ENCODE results near the gene ANO5. TPM values are rescaled to one million over a fixed set of nuclear protein-coding genes. Genes with fewer than 3 reads are reported as not detected.
"Not testable (repeated sequence)": the region's sequence is repeated elsewhere in the genome, so short reads cannot be mapped to it uniquely, and the experiment has no call there.

ANO5 gene
- total RNA-seq, 2 donors from 2014 or later, result 7.5 to 8.2 TPM

- no peaks in the 10 kb centered on the region for H3K9me3 ChIP-seq
- no peak for TF ChIP-seq CTCF (IDR thresholded peaks at IDR 0.05)
- intact Hi-C loops (cut with DNase I), result no loop called here
- no peaks in the 10 kb centered on the region for H3K27me3 ChIP-seq
- no peak overlapping the region for H3K9ac ChIP-seq (ENCODE audit: low read depth in 2 of 2, low read length in 2 of 2)
- no peak overlapping the region for H3K4me3 ChIP-seq
- no peak for DNase-seq
- H3K36me3 ChIP-seq, result no peaks in the 10 kb centered on the region
- no peaks in the 10 kb centered on the region for H3K4me1 ChIP-seq
- no peak overlapping the region for H3K27ac ChIP-seq
Observed at GRCh38 chr11:22249871-22250270, 57.0 kb downstream of the ANO5 start.

DNA sequence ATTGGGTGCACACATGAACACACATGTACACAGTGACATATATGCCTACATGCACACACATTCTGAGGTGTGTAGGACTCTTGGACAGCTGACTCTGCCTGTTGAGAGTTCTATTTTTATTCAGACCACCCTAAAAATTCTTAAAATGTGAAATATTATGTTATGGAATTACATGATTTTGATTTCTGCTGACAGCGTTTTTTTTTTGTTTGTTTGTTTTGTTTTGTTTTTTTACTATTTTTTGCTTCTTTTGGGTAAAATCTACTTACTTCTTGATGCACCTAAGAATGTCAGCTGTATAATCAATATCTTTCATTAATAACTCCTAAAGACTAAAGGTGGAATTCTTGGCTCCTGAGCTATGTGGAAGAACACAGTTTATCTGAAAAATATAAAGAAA, 64.0 kb downstream of the ANO5 start:
- Histone ChIP-seq H3K9me3 (no peaks in the 10 kb centered on the region), H3K9ac (ENCODE audit: low read depth in 2 of 2, low read length in 2 of 2) (no peak overlapping the region), H3K27me3 (no peaks in the 10 kb centered on the region), H3K4me1 (no peaks in the 10 kb centered on the region), H3K4me3 (no peak overlapping the region), H3K36me3 (no peaks in the 10 kb centered on the region), H3K27ac (no peak overlapping the region)
- TF ChIP-seq CTCF (IDR thresholded peaks at IDR 0.05), result no peak
- intact Hi-C loops (cut with DNase I), result no loop called here
- no peak for DNase-seq

DNA sequence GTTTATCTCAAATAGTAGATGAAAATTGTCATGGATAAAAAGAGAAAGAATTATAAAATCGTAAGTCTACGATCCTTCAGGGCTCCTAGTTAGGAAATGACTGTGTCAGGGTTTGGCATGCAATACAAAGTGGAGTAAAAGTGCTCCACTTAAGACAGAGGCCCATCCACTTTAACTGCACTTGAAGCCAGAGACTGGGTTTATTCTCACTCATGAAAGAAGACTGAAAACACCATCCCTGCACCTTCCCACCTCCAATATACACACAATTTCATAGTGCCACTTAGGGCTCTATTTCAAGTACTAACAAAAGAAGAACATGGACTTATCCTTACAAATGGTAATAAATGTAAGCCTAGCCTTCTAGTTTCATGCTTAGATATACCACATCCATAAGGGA, 70.7 kb downstream of the ANO5 start:
- H3K36me3 ChIP-seq, result no peaks in the 10 kb centered on the region
- TF ChIP-seq CTCF (IDR thresholded peaks at IDR 0.05), result no peak
- H3K4me3 ChIP-seq, result no peak overlapping the region
- H3K27ac ChIP-seq, result no peak overlapping the region
- DNase-seq, result no peak
- H3K9me3 ChIP-seq, result no peaks in the 10 kb centered on the region
- intact Hi-C loops (cut with DNase I), result no loop called here
- H3K9ac ChIP-seq (ENCODE audit: low read depth in 2 of 2, low read length in 2 of 2), result no peak overlapping the region
- no peaks in the 10 kb centered on the region for H3K27me3 ChIP-seq
- H3K4me1 ChIP-seq, result no peaks in the 10 kb centered on the region

GRCh38 chr11:22268983-22269624, 76.2 kb downstream of the ANO5 start:
- H3K9ac ChIP-seq (ENCODE audit: low read depth in 2 of 2, low read length in 2 of 2); H3K27me3 ChIP-seq; H3K4me3 ChIP-seq; intact Hi-C loops (cut with DNase I); H3K27ac ChIP-seq; DNase-seq; H3K9me3 ChIP-seq; H3K4me1 ChIP-seq; H3K36me3 ChIP-seq: not testable (repeated sequence)

DNA sequence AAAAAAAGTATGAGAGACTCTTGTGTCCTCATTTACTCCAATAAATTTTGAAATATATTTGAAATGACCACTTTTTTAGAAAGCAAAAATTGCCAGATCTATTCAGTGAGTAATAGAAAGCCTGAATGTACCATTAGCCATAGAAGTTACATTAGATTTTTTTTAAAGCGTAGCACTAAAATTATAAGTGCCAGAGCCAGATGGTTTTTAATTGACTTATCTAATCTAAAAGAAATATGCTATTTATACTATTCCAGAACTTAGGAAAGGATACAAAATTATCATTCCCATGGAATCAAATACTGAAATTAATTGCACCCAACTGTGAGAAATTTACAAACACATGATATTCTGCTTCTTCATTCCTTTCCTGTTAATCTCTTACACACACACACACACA, 80.9 kb downstream of the ANO5 start:
- no peaks in the 10 kb centered on the region for H3K9me3 ChIP-seq
- intact Hi-C loops (cut with DNase I), result no loop called here
- no peak overlapping the region for H3K27ac ChIP-seq
- TF ChIP-seq CTCF (IDR thresholded peaks at IDR 0.05), result no peak
- no peaks in the 10 kb centered on the region for H3K36me3 ChIP-seq
- H3K4me3 ChIP-seq, result no peak overlapping the region
- no peak for DNase-seq
- H3K4me1 ChIP-seq, result no peaks in the 10 kb centered on the region
- no peaks in the 10 kb centered on the region for H3K27me3 ChIP-seq
- H3K9ac ChIP-seq (ENCODE audit: low read depth in 2 of 2, low read length in 2 of 2), result no peak overlapping the region

DNA sequence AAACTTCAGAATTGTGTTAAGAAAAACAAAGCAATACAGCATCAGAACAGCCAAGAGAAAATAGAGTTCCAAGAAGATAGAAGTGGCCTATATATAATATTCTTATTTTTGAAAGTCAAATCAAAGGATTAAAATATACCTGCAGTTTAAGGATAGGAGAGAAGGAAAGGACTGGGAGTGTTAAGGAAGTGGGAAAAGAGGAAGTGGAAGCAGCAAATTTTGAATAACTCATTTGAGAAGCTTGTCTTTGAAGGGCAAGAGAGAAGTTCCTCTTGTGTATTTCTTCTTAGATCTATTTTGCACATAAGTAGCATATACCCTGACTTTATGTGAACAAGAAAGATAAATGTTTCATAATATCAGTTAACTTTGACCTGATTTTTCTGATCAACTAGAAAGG, 82.7 kb downstream of the ANO5 start:
- intact Hi-C loops (cut with DNase I), result no loop called here
- H3K27ac ChIP-seq, result no peak overlapping the region
- no peaks in the 10 kb centered on the region for H3K4me1 ChIP-seq
- no peak overlapping the region for H3K9ac ChIP-seq (ENCODE audit: low read depth in 2 of 2, low read length in 2 of 2)
- no peak overlapping the region for H3K4me3 ChIP-seq
- no peak for TF ChIP-seq CTCF (IDR thresholded peaks at IDR 0.05)
- DNase-seq, result no peak
- H3K27me3 ChIP-seq, result no peaks in the 10 kb centered on the region
- H3K36me3 ChIP-seq, result no peaks in the 10 kb centered on the region
- no peaks in the 10 kb centered on the region for H3K9me3 ChIP-seq

Data from colonic mucosa (tissue), 4 donors.